NCI-H1417 treated with DMSO at 0.1 percent for 48 hours (cell line): ENCODE data around the gene SOD1.
"Not testable (repeated sequence)": the region's sequence is repeated elsewhere in the genome, so short reads cannot be mapped to it uniquely, and the experiment has no call there.

Experiments
- DNase-seq: peaks from one replicate; lab custom pipeline; 2025; lab: John Stamatoyannopoulos, UW

SOD1 gene

DNA sequence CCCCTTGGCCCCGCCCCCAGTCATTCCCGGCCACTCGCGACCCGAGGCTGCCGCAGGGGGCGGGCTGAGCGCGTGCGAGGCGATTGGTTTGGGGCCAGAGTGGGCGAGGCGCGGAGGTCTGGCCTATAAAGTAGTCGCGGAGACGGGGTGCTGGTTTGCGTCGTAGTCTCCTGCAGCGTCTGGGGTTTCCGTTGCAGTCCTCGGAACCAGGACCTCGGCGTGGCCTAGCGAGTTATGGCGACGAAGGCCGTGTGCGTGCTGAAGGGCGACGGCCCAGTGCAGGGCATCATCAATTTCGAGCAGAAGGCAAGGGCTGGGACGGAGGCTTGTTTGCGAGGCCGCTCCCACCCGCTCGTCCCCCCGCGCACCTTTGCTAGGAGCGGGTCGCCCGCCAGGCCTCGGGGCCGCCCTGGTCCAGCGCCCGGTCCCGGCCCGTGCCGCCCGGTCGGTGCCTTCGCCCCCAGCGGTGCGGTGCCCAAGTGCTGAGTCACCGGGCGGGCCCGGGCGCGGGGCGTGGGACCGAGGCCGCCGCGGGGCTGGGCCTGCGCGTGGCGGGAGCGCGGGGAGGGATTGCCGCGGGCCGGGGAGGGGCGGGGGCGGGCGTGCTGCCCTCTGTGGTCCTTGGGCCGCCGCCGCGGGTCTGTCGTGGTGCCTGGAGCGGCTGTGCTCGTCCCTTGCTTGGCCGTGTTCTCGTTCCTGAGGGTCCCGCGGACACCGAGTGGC is at the start of gene SOD1:
Gene SOD1 (plus strand): TSS at position 158 of the 723 bp plus-strand sequence. CDS start 77 bp downstream, at position 235.
- peak; percentile 82 for DNase-seq

DNA sequence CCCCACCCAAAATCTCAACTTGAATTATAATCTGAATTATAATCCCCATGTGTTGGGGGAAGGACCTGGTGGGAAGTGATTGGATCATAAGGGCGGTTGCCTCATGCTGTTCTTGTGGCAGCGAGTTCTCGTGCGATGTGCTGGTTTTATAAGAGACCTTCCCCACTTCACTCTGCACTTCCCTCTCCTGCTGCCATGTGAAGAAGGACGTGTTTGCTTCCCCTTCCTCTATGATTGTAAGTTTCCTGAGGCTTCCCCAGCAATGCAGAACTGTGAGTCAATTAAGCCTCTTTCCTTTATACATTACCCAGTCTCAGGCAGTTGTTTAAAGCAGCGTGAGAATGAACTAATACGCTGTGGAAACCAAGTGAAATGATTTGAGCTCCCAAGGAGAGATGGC is 48.0 kb upstream of the SOD1 start:
- DNase-seq = no peak

DNA sequence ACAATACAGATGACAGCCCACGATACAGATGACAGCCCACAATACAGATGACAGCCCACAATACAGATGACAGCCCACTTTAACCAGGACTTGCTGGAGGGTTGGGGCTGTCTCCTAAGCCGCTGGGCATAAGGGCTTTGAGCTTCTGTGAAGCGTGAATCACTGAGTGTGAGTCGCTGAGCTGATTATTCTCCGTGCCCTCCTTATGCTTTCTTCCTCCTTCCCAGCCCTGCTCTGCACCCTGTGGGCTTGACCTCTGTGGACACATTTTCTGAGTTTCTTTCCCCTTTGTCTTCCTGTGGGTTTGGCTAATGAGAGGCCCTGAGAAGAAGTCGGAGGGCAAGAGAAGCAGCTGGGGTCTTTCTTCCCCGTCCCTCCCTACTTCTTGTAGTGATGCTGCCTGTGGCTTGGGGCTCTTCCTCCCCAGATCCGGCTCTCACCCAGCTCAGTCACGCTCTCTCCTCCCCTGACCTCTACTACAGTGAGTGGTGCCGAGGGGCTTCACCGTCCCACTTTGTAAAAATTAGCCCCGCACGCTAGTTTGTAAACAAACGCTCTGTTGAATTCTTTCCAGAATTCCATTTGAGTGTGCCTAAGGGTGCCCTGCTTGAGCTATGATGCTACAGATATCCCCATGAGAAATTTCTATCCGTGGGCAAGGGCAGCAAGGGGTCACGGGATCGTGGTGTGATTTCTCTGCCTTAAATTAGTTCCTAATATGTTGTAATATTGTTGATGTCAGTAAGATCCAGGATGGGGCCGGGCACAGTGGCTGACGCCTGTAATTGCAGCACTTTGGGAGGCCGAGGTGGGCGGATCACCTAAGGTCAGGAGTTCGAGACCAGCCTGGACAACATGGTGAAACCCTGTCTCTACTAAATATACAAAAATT is 46.4 kb upstream of the SOD1 start:
- DNase-seq = no peak

DNA sequence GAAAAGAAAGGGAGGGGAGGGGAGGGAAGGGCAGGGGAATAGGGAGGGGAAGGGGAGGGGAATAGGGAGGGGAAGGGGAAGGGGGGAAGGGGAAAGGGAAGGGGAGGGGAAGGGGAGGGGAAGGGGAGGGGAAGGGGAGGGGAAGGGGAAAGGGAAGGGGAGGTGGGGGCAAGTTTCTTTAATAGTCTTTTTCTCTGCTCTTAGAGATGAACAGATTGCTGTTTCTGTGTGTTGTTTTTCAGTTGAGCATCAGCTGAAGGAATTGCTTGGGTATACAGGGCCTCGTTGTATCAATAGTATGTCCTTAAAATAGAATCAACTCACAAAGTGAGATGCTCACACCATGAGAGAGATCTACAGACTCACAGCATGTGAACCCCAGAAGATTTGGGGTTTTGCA is 44.8 kb upstream of the SOD1 start:
- no peak for DNase-seq

DNA sequence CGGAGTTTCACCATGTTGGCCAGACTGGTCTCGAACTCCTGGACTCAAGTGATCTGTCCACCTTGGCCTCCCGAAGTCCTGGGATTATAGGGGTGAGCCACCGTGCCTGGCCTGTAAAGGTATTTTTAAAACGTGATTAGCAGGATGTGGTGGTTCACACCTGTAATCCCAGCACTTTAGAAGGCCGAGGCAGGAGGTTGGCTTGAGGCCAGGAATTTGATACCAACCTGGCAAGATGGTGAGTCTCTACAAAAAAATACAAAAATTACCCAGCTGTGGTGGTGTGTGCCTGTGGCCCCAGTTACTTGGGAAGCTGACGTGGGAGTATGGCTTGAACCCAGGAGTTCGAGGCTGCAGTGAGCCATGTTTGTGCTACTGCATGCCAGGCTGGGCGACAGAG is 43.3 kb upstream of the SOD1 start:
- no peak for DNase-seq

DNA sequence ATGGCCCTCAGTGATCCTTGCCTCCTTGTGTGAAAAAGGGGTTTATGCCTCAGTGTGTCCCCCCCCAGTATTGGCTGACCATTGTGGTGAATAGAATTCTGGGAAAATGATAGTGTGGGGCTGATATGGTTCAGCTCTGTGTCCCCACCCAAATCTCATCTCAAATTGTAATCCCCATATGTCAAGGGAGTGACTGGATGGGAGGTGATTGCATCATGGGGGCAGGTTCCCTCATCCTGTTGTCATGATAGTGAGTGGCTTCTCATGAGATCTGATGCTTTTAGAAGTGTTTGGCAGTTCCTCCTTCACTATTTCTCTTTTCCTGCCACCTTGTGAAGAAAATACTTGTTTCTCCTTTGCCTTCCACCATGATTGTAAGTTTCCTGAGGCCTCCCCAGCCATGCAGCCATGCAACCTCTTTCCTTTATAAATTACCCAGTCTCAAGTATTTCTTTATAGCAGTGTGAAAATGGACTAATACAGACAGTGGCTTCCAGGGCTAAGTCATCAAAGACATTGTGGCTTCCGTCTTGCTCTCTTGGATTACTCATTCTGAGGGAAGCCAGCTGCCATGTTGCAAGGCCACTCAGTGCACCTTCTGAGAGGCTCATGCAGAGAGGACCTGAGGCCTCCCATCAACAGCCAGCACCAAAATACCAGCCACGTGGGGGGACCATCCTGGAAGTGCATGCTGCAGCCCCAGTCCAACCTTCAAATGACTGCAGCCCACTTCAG is 40.6 kb upstream of the SOD1 start:
- DNase-seq = no peak

DNA sequence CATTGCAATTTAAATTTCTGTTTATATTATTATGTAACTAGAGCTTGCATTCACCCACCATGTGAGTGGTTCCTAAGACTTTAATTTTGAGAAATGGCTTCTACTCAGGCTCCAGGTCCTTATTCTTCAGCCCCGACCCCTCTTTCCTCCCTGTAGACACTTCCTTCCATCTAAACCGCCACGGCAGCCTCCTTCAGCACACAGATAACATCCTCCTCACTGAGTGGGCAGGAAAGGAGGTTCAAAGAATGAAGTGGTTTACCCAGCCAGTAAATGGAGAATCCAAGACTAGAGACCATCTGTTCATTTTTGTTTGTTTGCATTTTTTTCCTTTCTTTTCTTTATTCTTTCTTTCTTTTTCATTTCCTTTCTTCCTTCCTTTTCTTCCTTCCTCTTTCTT is 37.1 kb upstream of the SOD1 start:
- DNase-seq = no peak

DNA sequence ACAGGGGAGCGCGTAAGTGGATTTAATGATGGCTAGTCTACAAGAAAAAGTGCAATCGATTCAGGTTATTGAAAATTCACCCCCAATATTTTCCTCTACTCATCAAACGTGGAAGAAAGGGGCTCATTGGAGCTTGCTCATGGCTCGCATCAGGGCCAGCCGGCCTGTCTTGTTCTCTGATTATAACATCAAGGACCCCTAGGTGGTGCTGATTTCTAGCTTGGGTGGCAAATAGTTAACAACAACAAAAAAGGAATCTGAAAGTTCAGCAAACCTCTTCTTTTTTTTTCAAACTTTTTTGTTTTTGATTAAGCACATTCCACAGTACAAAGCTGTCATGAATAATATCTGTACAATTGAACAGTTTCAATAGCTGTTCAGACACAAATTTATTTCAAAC is 35.8 kb upstream of the SOD1 start:
- DNase-seq = no peak

DNA sequence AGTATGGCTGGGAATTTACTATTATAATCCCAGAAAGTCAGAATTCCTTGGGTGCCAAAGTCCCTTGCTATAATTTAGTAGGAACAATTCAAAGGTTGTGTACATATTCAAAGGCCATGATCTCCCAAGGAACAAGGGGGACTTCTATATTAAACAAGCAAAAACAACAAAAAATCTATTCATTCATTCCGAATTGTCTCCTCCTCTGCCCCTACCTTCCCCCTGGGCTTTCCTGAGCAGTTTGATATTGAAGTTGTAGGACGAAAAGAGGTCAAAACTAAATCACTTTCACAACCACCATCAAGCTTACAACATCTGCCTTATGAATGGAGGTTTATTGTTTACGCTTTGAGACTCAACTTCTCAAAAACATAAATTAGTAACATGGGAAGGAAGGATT is 35.3 kb upstream of the SOD1 start:
- DNase-seq = no peak

DNA sequence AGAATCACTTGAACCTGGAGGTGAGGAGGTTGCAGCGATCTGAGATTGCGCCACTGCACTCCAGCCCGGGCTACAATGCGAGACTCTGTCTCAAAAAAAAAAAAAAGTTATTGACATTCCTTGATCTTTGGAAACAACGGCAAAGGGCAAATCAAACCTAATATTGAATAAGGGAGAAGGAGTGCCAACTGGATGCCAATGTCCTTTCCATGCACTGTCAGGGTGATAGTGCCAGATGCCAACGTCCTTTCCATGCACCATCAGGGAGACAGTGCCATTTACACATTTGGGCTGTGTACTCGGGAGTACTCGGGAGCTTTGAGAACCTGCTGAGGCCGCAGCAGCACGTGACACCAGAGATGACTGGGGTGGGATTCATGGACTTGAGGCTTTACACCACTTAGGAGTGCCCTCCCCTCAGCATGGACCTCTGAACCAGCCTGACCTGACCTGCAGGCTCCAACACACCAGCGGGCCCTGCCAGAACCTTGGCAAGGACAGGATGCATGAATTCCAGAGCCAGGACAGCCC is 34.5 kb upstream of the SOD1 start:
- DNase-seq = no peak

DNA sequence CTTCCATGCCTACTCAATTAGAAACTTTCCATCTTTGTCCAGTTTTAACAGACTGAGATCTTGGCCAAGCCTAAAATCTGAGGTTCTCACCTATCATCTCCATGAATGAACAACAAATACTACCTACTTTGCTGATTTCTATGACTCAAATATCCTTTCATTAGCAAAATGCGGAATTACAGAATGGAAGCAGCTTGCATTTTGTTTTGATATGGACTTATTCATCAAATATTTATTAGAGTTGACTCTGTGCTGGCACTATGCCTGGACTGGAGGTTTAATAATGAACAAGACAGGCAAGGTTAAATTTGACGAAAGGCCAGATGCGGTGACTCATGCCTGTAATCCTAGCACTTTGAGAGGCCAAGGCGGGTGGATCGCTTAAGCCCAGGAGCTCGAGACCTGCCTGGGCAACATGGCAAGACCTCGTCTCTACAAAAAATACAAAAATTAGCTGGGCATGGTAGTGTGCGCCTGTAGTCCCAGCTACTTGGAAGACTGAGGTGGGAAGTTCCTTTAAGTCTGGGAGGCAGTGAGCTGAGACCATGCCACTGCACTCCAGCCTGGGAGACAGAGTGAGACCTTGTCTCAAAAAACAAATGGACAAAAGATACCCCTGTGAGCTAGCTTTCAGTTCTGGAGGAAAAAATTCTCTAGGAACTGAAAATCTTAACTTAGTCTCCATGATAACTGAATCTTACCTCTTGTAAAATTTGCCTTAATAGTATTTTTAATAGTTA is 29.4 kb upstream of the SOD1 start:
- no peak for DNase-seq

DNA sequence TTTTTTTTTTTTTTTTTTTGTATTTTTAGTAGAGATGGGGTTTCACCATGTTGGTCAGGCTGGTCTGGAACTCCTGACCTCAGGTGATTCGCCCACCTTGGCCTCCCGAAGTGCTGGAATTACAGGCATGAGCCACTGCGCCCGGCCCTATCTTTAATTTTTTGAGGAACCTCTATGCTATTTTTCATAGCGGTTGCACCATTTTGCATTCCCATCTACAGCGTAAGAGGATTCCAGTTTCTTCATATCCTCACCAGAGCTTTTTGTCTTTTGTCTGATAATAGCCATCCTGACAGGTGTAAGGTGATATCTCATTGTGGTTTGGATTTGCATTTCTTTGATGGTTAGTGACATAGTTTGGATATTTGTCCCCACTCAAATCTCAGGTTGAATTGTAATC is 27.6 kb upstream of the SOD1 start:
- DNase-seq = not testable (repeated sequence)

DNA sequence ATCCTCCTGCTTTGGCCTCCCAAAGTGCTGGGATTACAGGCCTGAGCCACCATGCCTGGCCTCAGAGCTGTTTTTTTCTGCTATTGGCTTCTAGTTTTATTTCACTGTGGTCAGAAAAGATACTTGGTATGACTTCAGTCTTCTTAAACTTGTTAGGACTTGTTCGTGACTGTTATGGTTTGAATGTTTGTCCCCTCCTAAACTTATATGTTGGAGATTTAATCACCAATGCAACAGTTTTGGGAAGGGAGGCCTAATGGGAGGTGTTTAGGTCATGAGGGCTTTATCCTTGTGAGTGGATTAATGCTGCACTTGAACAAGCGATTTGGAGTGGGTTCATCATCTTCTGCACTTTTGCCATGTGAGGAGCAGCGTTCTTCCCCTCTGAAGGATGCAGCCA is 24.5 kb upstream of the SOD1 start:
- no peak for DNase-seq

DNA sequence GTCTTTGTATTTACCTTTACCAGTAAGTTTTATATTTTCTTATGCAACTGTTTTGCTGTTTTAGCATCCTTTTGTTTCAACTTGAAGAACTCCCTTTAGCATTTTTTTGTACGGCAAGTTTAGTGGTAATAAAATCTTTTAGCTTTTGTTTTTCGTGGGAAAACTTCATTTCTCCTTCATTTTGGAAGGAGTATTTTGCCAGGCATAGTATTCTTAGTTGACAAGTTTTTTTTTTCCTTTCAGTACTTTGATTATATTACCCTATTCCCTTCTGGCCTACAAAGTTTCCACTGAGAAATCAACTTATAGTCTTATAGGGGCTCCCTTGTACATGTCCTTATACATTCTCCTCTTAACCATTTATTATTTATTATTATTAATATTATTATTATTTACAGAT is 22.6 kb upstream of the SOD1 start:
- DNase-seq = no peak

DNA sequence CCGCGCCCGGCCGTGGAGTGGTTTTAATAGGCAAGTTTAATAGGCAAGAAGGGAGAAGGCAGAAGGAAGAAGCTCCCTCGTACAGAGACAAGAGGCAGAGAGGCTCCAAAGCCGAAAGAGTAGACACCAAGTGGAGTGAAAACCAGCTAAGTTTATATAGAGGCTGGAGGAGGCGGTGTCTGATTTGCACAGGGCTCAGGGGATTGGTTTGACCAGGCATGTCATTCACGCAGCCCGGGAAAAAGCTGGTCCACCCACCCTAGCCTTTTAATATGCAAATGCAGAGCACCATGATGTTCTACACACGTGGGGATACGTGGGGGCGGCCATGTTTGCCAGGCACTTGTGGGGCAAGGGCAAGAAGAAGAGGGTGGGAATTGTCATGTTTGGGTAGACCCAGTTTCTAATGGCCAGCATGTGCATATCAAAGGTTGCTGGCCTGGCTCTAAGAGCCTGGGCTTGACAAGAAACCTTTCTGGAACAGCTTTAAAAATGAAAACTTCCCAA is 18.0 kb upstream of the SOD1 start:
- no peak for DNase-seq

DNA sequence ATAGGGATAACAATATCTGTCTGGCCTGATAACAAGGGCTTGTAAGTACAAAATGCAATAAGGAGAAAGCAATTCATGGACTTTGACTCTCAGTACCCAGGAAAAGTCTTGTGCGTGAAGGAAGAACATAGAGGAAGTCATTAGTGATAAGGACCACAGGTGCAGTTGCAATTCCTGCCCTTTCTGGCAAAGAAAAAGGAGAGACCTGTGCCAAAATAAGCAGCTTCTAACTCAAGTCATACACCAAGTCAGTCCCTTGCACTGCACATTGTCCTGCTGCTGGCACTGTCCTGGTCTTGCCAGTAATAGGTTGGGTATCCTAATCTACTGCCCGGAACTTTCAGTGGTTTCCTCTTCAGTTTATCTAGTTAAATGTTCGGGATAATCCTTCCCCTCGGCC is 14.8 kb upstream of the SOD1 start:
- no peak for DNase-seq

DNA sequence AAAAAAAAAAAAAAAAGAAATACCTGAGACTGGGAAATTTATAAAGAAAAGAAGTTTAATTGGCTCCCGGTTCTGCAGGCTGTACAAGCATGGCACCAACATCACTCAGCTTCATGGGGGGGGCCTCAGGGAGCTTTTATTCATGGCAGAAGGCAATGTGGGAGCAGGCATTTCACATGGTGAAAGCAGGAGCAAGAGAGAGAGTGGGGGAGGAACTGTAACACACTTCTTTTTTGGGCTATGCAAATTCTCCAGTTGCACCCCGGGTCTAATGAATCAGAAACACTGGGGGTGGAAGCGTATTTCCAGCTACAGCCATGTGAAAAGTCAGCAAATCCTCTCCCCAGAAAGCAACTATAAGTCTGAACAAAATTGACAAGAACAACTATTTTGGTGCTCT is 11.8 kb upstream of the SOD1 start:
- DNase-seq = no peak

DNA sequence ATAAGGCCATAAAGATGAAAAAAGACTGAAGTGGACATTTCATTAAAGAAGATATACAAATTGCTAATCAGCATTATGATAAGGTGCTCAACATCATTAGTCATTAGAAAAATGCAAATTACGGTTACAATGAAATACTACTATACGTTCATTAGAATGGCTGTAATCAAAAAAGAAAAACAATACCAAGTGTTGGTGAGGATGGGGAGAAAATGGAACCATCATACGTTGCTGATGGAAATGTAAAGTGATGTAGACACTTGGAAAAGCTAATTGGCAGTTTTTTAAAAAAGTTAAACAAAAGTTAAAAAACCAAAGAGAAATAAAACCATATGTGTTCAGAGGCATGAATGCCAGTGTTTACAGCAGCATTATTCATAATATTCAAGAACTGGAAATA is 8.6 kb upstream of the SOD1 start:
- no peak for DNase-seq

DNA sequence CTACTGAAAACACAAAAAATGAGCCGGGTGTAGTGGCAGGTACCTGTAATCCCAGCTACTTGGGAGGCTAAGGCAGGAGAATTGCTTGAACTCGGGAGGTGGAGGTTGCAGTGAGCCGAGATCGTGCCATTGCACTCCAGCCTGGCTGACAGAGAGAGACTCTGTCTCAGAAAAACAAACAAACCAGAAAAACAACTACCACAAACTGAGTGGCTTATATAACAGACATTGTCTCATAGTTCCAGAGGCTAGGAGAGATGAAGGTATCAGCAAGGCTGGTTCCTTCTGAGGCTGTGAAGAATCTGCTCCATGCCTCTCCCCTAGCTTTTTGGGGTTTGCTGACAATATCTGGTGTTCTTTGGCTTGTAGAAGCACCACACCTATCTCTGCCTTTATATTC is 8.0 kb upstream of the SOD1 start:
- DNase-seq = not testable (repeated sequence)

DNA sequence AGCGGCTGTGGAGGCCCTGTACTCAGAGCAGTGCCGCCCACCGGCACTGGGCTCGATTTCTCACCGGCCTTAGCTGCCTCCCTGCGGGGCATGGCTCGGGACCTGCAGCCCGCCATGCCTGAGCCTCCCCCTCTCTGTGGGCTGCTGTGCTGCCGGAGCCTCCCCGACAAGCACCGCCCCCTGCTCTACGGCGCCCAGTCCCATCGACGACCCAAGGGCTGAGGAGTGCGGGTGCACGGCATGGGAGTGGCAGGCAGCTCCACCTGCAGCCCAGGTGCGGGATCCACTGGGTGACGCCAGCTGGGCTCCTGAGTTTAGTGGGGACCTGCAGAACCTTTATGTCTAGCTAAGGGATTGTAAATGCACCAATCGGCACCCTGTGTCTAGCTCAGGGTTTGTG is 5.2 kb upstream of the SOD1 start:
- no peak for DNase-seq

DNA sequence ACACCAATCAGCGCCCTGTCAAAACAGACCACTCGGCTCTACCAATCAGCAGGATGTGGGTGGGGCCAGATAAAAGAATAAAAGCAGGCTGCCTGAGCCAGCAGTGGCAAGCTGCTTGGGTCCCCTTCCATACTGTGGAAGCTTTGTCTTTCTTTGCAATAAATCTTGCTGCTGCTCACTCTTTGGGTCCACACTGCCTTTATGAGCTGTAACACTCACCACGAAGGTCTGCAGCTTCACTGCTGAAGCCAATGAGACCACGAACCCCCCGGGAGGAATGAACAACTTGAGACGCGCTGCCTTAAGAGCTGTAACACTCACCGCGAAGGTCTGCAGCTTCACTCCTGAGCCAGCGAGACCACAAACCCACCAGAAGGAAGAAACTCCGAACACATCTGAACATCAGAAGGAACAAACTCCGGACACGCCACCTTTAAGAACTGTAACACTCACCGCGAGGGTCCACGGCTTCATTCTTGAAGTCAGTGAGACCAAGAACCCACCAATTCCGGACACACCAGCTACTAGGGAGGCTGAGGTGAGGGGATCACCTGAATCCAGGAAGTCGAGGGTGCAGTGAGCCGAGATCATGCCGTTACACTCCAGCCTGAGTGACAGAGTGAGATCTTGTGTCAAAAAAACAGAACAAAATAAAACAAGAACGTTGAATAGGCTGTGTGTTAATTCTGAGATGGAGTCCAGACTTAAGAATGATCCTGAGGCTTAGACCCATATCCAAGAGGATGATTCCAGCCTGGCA is 4.5 kb upstream of the SOD1 start:
- not testable (repeated sequence) for DNase-seq
